GM12864 (cell line): ENCODE results near the gene PRELP.

Experiments
- DNase-seq: peaks from one replicate; pipeline ENCODE4 v3.0.0-alpha.2; 2011; ENCODE audit warnings: low read depth
- H3K4me3 ChIP-seq: 2 replicates; pipeline ENCODE4 v1.5.1; 2011; ENCODE audit warnings: mild to moderate bottlenecking, low read depth, low read length, control low read depth
- TF ChIP-seq, protein P1 (sequence below): IDR thresholded peaks from 2 replicates; pipeline ENCODE4 v1.5.1; 2011; ENCODE audit warnings: low read depth, mild to moderate bottlenecking, moderate library complexity, low read length, control low read depth, inconsistent platforms; ENCODE audit errors: missing control alignments

Gene PRELP

DNA sequence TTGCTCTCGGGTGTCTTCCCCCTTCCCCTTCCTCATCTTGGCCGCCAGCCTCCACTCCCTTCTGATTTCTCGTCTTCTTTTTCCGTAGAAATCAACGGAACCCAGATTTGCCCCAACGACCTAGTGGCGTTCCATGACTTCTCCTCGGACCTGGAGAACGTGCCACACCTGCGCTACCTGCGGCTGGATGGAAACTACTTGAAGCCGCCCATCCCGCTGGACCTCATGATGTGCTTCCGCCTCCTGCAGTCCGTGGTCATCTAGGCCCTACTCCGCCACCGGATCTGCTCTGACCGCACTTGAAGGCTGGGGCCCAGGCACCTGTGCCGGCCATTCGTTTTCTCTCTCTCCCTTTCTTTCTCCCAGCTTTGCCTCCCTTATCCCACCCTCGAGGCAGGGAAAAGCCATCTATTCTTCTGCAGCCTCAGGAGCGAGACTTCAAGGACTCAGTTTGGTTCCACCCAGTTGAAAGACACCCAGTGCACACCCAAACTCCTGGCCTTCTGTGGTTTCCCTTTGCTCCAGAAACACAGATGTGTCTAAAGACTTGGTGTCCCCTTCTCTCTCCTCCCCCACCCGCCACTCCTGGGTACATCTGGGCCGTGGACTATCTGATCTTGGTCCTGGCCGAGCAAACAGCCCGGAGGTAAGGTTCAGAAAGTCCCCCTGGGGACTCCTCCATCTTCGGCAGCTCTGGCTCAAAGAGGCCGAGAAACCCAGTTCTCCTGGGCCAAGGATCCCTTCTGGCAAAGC, 11.2 kb downstream of the PRELP start:
- no peak for DNase-seq
- H3K4me3 ChIP-seq, result no peak overlapping the region
- TF ChIP-seq, protein P1, sequence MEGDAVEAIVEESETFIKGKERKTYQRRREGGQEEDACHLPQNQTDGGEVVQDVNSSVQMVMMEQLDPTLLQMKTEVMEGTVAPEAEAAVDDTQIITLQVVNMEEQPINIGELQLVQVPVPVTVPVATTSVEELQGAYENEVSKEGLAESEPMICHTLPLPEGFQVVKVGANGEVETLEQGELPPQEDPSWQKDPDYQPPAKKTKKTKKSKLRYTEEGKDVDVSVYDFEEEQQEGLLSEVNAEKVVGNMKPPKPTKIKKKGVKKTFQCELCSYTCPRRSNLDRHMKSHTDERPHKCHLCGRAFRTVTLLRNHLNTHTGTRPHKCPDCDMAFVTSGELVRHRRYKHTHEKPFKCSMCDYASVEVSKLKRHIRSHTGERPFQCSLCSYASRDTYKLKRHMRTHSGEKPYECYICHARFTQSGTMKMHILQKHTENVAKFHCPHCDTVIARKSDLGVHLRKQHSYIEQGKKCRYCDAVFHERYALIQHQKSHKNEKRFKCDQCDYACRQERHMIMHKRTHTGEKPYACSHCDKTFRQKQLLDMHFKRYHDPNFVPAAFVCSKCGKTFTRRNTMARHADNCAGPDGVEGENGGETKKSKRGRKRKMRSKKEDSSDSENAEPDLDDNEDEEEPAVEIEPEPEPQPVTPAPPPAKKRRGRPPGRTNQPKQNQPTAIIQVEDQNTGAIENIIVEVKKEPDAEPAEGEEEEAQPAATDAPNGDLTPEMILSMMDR, result no peak

GRCh38 chr1:203488539-203488938, 12.9 kb downstream of the PRELP start:
- TF ChIP-seq, protein P1, result no peak
- H3K4me3 ChIP-seq, result no peak overlapping the region
- no peak for DNase-seq

- no peak overlapping the region for H3K4me3 ChIP-seq
- DNase-seq, result no peak
- TF ChIP-seq, protein P1, result no peak
These were observed 15.0 kb downstream of the PRELP start for GRCh38 chr1:203490607-203491006.

GRCh38 chr1:203491664-203492063, 16.1 kb downstream of the PRELP start:
- no peak overlapping the region for H3K4me3 ChIP-seq
- DNase-seq, result no peak
- TF ChIP-seq, protein P1, result no peak

DNA sequence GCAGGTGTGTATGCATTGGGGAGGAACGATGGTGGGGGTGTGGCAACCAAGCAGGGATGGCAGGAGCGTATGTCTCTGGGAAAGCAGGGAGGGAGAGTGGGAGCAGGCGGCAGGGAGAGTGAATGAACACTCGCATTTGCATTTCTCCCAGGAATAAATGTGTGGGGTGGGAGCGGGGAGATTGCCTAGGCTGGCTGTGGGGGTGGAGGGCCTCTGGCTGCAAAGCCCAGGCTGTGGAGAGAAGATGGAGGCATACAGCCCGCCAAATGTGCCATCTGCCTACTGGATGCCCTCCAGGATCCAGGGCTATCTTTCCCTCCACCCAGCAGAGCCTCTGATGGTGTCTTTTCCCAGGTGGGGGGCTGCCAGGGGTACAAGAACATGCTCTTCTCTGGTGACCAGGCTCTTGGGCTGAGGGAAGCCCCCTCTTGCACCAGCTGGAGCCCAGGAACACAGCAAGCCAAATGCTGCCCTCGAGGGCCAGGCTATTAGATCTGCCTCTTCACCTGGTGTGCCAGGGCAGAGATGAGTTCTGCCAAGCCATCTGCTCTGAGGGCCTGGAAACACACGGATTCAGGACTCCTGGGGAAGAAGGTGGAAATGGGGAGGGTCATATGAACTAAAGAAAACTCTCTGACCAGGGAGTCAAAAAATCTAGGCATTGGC, 16.6 kb downstream of the PRELP start:
- TF ChIP-seq, protein P1, result no peak
- H3K4me3 ChIP-seq, result no peak overlapping the region
- no peak for DNase-seq

DNA sequence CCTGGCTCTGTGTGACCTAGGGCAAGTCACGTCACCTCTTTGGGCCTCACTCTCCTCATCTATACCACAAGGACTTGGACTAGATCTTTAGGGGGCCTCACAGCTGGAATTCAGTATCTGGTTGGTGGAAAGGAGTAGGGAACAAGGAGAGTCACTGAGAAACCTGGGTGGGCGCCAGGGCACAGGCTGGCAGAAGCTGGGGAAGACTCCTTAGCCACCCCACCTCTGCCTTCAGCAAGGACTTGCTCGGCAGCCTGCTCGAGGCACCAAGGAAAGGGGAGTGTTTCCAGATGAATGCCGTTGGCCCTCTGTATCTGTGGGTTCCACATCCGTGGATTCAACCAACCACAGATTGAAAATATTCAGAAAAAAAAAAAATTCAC, 17.1 kb downstream of the PRELP start:
- no peak overlapping the region for H3K4me3 ChIP-seq
- DNase-seq, result no peak
- TF ChIP-seq, protein P1, result no peak
